ENCODE measurements around the gene KIF1A.

The KIF1A gene

DNA sequence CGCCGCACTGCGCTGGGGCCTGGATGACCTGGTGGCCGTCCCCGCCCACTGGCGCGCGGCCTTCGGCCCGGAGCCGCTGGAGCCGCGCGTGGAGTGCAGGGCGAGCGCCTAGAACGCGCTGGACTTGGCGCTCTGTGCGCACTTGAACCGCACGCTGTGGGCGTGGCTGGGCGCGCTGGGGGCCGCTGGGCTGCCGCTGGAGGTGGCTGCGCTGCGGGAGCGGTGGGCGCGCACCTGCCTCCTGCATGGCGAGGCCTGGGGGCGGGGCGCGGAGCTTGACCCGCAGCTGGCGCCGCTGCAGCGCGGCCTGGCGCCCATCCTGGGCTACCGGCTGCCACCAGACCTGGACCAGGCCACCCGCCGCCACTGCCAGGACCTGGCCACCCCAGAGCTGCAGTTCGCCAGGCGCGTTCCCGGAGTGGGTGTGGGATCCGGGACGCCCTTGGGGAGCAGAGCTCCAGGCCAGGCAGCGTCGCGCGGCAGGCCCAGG lies 147.3 kb downstream of the KIF1A start:
- TF ChIP-seq, protein P1, sequence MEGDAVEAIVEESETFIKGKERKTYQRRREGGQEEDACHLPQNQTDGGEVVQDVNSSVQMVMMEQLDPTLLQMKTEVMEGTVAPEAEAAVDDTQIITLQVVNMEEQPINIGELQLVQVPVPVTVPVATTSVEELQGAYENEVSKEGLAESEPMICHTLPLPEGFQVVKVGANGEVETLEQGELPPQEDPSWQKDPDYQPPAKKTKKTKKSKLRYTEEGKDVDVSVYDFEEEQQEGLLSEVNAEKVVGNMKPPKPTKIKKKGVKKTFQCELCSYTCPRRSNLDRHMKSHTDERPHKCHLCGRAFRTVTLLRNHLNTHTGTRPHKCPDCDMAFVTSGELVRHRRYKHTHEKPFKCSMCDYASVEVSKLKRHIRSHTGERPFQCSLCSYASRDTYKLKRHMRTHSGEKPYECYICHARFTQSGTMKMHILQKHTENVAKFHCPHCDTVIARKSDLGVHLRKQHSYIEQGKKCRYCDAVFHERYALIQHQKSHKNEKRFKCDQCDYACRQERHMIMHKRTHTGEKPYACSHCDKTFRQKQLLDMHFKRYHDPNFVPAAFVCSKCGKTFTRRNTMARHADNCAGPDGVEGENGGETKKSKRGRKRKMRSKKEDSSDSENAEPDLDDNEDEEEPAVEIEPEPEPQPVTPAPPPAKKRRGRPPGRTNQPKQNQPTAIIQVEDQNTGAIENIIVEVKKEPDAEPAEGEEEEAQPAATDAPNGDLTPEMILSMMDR (conservative IDR thresholded peaks at IDR 0.05; ENCODE audit: control insufficient read depth, insufficient read depth, low read depth, low read length), result no peak
- no peak overlapping the region for H3K4me3 ChIP-seq (ENCODE audit: control insufficient read depth, low read depth, low read length)

DNA sequence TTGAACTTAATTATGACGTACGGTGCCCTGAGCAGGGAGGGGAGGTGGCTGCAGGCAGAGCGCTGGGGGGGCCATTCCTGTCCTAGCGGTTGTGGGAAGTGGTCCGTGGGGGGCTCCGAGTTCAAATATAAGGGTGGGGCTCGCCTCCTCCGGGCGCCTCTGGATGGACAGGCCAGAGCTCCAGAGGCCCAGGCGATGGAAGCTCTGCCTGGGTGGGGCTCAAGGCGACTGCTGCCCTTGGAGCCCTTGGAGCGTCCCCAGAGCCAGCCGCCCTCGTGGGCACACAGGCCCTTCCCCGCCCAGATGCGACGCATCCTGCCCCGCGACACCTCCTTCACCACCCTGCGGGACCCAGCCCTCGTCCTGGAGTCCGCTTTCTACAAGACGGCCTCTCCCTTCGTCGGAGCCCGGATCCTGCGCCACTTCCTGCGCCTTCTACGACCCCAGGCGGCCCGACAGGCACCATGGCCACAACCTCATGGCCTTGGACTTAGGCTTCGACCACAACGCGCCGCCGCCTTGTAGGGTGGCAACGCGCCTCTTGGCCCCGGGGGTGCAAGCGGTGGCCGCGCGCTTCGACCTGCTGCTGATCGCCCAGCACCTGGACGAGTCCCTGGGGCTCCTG lies 147.8 kb downstream of the KIF1A start:
- no peak for DNase-seq (ENCODE audit: low read depth)
- TF ChIP-seq, protein P1 (conservative IDR thresholded peaks at IDR 0.05; ENCODE audit: control insufficient read depth, insufficient read depth, low read depth, low read length), result no peak
- no peak overlapping the region for H3K4me3 ChIP-seq (ENCODE audit: control insufficient read depth, low read depth, low read length)

More for the DNA sequence above, 147.3 kb downstream of the KIF1A start:
- no peak for DNase-seq (ENCODE audit: low read depth)

DNA sequence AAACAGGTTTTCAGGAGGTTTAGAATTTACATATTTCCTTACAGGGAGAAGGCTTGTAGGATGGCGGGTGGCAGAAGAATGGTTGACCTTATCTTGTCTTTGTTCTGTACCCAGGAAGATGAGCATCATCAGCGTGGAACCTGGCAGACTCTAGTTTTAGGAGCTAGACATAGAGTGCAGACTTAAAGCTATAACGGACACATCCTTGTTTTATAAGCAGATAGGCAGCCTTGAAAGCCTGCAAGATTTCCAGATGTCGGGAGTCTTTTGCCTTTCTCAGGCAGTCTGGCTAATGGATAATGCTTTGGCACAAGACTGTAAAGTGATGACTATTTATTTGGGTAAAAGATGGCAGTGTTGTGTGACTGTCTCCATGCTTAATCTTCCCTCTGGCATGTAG lies 149.1 kb downstream of the KIF1A start:
- no peak for DNase-seq (ENCODE audit: low read depth)
- H3K4me3 ChIP-seq (ENCODE audit: control insufficient read depth, low read depth, low read length), result no peak overlapping the region
- TF ChIP-seq, protein P1 (conservative IDR thresholded peaks at IDR 0.05; ENCODE audit: control insufficient read depth, insufficient read depth, low read depth, low read length), result no peak

DNA sequence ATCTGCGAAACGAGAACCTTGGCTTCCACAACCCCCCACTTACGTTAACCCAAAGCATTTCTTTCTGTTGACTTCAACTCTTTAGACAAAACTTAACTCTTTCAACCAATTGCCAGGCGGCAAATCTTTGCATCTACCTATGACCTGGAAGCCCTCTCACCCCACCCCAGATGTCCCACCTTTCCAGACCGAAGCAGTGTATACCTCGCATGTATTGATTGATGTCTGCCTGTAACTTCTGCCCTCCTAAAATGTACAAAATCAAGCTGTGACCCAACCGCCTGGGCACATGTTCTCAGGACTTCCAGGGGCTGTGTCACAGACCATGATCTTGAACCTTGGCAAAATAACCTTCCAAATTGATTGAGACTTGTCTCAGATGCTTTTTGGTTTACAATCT lies 149.6 kb downstream of the KIF1A start:
- TF ChIP-seq, protein P1 (conservative IDR thresholded peaks at IDR 0.05; ENCODE audit: control insufficient read depth, insufficient read depth, low read depth, low read length), result no peak
- H3K4me3 ChIP-seq (ENCODE audit: control insufficient read depth, low read depth, low read length), result no peak overlapping the region
- DNase-seq (ENCODE audit: low read depth), result no peak

DNA sequence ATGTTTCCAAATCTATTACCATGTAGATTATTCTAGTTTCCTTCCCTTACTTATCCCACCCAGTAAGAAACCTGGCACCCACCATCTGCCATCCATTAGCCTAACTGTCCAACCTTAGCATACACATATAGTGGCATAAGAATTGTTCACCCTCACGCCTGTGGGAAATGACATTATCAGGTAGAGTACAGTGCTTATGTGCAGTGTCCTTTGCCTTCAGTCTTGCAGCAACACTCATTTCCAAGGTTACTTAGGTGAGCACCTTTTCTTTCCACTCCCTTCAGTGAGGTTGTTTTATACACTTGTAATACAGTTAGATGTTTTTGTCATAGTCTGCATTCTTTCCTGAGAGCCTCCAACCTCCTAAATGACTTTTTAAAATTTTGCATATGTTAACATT lies 155.4 kb downstream of the KIF1A start:
- no peak overlapping the region for H3K4me3 ChIP-seq (ENCODE audit: control insufficient read depth, low read depth, low read length)
- no peak for DNase-seq (ENCODE audit: low read depth)
- TF ChIP-seq, protein P1 (conservative IDR thresholded peaks at IDR 0.05; ENCODE audit: control insufficient read depth, insufficient read depth, low read depth, low read length), result no peak
